ENCODE results near the gene TGFBR3L.

DNA sequence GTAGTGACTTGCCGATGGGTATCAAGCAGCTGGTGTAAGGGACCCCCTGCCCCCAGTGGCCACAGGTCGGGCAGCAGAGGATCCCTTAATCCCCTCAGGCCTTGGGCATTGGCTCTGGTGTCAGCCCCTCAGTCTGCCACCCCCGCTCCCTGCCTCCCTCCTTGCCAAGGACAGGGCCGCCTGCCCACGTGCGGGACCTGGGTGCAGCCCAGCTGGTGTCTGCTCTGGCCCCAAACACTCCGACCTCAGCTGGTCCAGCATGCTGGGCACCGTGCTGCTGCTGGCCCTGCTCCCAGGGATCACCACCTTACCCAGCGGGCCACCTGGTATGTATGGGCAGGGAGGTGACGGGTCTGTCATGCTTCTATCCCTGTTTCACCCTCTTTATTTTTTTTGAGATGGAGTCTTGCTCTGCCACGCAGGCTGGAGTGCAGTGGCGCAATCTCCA is at the start of gene TGFBR3L:
- TF ChIP-seq, protein P1, sequence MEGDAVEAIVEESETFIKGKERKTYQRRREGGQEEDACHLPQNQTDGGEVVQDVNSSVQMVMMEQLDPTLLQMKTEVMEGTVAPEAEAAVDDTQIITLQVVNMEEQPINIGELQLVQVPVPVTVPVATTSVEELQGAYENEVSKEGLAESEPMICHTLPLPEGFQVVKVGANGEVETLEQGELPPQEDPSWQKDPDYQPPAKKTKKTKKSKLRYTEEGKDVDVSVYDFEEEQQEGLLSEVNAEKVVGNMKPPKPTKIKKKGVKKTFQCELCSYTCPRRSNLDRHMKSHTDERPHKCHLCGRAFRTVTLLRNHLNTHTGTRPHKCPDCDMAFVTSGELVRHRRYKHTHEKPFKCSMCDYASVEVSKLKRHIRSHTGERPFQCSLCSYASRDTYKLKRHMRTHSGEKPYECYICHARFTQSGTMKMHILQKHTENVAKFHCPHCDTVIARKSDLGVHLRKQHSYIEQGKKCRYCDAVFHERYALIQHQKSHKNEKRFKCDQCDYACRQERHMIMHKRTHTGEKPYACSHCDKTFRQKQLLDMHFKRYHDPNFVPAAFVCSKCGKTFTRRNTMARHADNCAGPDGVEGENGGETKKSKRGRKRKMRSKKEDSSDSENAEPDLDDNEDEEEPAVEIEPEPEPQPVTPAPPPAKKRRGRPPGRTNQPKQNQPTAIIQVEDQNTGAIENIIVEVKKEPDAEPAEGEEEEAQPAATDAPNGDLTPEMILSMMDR (IDR thresholded peaks at IDR 0.05), result no peak
- no peak for TF ChIP-seq POLR2AphosphoS5 (IDR thresholded peaks at IDR 0.05)
